OCI-LY3 (cell line): ENCODE data around the gene HDDC3.

Experiments
- EZH2phosphoT487 ChIP-seq: fragments of 200-600 bp; shearing (Covaris generic); IDR thresholded peaks from 2 replicates; pipeline ENCODE4 v1.6.1; 2018; ENCODE audit warnings: antibody characterized with exemption, mixed run types, low read depth
- TF ChIP-seq, protein P1 (sequence below): fragments of 200-600, 300-600 bp; sonication (generic); IDR thresholded peaks from 2 replicates; pipeline ENCODE4 v1.5.1; 2014; ENCODE audit warnings: antibody characterized with exemption, low read length, low read depth

DNA sequence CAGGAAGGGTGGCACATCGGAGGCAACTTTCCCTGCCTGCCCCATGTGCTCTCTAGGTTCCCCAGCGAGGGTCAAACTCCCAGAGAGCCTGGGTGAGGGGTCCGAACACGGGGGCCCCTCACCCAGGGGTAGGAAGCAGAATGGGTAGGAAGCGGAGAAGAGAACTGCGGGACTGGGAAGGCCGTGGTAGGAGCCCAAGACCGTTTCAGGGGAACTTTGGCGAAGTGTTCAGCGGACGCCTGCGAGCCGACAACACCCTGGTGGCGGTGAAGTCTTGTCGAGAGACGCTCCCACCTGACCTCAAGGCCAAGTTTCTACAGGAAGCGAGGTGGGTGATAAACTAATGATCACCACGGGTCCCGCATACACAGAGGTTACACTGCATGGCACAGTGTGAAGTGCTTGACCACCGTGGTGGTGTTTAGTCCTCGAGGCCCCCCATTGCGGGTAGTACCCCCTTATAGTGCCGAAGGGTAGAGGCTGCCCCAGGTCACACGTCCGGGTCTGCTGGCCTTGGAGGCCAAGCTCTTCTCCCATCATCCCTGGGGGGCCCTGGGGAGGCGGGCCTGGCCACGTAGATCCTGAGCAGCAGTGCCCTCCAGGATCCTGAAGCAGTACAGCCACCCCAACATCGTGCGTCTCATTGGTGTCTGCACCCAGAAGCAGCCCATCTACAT, 39.7 kb downstream of the HDDC3 start:
- TF ChIP-seq, protein P1, sequence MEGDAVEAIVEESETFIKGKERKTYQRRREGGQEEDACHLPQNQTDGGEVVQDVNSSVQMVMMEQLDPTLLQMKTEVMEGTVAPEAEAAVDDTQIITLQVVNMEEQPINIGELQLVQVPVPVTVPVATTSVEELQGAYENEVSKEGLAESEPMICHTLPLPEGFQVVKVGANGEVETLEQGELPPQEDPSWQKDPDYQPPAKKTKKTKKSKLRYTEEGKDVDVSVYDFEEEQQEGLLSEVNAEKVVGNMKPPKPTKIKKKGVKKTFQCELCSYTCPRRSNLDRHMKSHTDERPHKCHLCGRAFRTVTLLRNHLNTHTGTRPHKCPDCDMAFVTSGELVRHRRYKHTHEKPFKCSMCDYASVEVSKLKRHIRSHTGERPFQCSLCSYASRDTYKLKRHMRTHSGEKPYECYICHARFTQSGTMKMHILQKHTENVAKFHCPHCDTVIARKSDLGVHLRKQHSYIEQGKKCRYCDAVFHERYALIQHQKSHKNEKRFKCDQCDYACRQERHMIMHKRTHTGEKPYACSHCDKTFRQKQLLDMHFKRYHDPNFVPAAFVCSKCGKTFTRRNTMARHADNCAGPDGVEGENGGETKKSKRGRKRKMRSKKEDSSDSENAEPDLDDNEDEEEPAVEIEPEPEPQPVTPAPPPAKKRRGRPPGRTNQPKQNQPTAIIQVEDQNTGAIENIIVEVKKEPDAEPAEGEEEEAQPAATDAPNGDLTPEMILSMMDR = no peak
- TF ChIP-seq EZH2phosphoT487 = no peak
